Measurements from ENCODE around the gene CREB3L2.
"Not testable (repeated sequence)": the region's sequence is repeated elsewhere in the genome, so short reads cannot be mapped to it uniquely, and the experiment has no call there.

The CREB3L2 gene

GRCh38 chr7:137928626-137929025 lies 73.3 kb downstream of the CREB3L2 start:
- no peak for DNase-seq

- no peak for DNase-seq
Measured at GRCh38 chr7:137927386-137927785, 74.5 kb downstream of the CREB3L2 start.

GRCh38 chr7:137926206-137926605 lies 75.7 kb downstream of the CREB3L2 start:
- DNase-seq = not testable (repeated sequence)

- DNase-seq = no peak
Measured at GRCh38 chr7:137925754-137926153, 76.1 kb downstream of the CREB3L2 start.

GRCh38 chr7:137925091-137925490 lies 76.8 kb downstream of the CREB3L2 start:
- DNase-seq = no peak

- DNase-seq = no peak
Measured at GRCh38 chr7:137923380-137923779, 78.5 kb downstream of the CREB3L2 start.

GRCh38 chr7:137920637-137921399 lies 81.1 kb downstream of the CREB3L2 start:
- DNase-seq = no peak

- no peak for DNase-seq
Measured at GRCh38 chr7:137919987-137920386, 81.9 kb downstream of the CREB3L2 start.

GRCh38 chr7:137916980-137917645 lies 84.8 kb downstream of the CREB3L2 start:
- DNase-seq = no peak

GRCh38 chr7:137916564-137916963 lies 85.3 kb downstream of the CREB3L2 start:
- no peak for DNase-seq

GRCh38 chr7:137915266-137915665 lies 86.6 kb downstream of the CREB3L2 start:
- no peak for DNase-seq

GRCh38 chr7:137913985-137914384 lies 87.9 kb downstream of the CREB3L2 start:
- no peak for DNase-seq

- no peak for DNase-seq
Measured at GRCh38 chr7:137909042-137909441, 92.8 kb downstream of the CREB3L2 start.

GRCh38 chr7:137908106-137908505 lies 93.8 kb downstream of the CREB3L2 start:
- no peak for DNase-seq

- not testable (repeated sequence) for DNase-seq
Measured at GRCh38 chr7:137906636-137907035, 95.2 kb downstream of the CREB3L2 start.

- no peak for DNase-seq
Measured at GRCh38 chr7:137904833-137905232, 97.1 kb downstream of the CREB3L2 start.

- DNase-seq = peak; percentile 52
Measured at GRCh38 chr7:137903382-137904169, 98.3 kb downstream of the CREB3L2 start.

- no peak for DNase-seq
Measured at GRCh38 chr7:137900137-137900536, 101.7 kb downstream of the CREB3L2 start.

- DNase-seq = peak; percentile 79
Measured at GRCh38 chr7:137898839-137899721, 102.8 kb downstream of the CREB3L2 start.

GRCh38 chr7:137895301-137896221 lies 106.3 kb downstream of the CREB3L2 start:
- no peak for DNase-seq

GRCh38 chr7:137893143-137893742 lies 108.6 kb downstream of the CREB3L2 start:
- DNase-seq = no peak

Data from NCI-H1105 (cell line).